ENCODE measurements around the gene PACRG.

Gene PACRG

GRCh38 chr6:162706232-162706631, 21.5 kb upstream of the PACRG start:
- no peak overlapping the region for H3K23ac ChIP-seq (ENCODE audit: low read length in 2 of 2)
- H3K27ac ChIP-seq (ENCODE audit: low read length, poor library complexity, severe bottlenecking), result no peak overlapping the region
- H4K91ac ChIP-seq (ENCODE audit: low read length), result no peak overlapping the region
- H3K4me1 ChIP-seq (ENCODE audit: control insufficient read depth, insufficient read depth, low read depth, low read length), result no peaks in the 10 kb centered on the region
- no peak overlapping the region for H2BK5ac ChIP-seq (ENCODE audit: low read depth, low read length, poor library complexity, severe bottlenecking)
- peak overlapping the region; percentile 48 for H3K9ac ChIP-seq (ENCODE audit: low read length)
- H3K4me2 ChIP-seq (ENCODE audit: low read length, poor library complexity, severe bottlenecking), result no peak overlapping the region
- H4K8ac ChIP-seq (ENCODE audit: low read length), result no peak overlapping the region
- no peak overlapping the region for H2AFZ ChIP-seq (ENCODE audit: low read depth, low read length)
- no peak overlapping the region for H2BK120ac ChIP-seq (ENCODE audit: low read depth, low read length)
- H2BK15ac ChIP-seq (ENCODE audit: low read depth, poor library complexity, severe bottlenecking), result no peak overlapping the region
- no peak overlapping the region for H3K18ac ChIP-seq (ENCODE audit: low read depth in 1 of 2, low read length in 2 of 2)
- H3K14ac ChIP-seq (ENCODE audit: low read length in 2 of 2), result no peak overlapping the region
- H3K4ac ChIP-seq (ENCODE audit: low read depth in 1 of 2, low read length in 2 of 2), result no peak overlapping the region
- H3K27me3 ChIP-seq (ENCODE audit: control insufficient read depth in 1 of 2, insufficient read depth in 1 of 2, low read length in 2 of 2), result no peaks in the 10 kb centered on the region
- no peaks in the 10 kb centered on the region for H3K9me3 ChIP-seq (ENCODE audit: control insufficient read depth, low read length)
- no peak for DNase-seq
- H2BK12ac ChIP-seq (ENCODE audit: low read length in 2 of 2), result no peak overlapping the region
- 74% methylated on average over 5 of the region's 6 CpGs for WGBS
- no peak overlapping the region for H2AK5ac ChIP-seq (ENCODE audit: low read length, severe bottlenecking)
- no peak overlapping the region for H3K4me3 ChIP-seq (ENCODE audit: insufficient read depth in 1 of 2, low read depth in 1 of 2, low read length in 2 of 2)
- H3K79me1 ChIP-seq (replicated peaks; ENCODE audit: low read length, poor library complexity, severe bottlenecking), result peaks cover 2% of the 10 kb centered on the region
- no peaks in the 10 kb centered on the region for H3K36me3 ChIP-seq (ENCODE audit: control insufficient read depth in 1 of 2, insufficient read depth in 2 of 2, low read depth in 1 of 2, low read length in 2 of 2)

GRCh38 chr6:162708971-162709370, 18.8 kb upstream of the PACRG start:
- Histone ChIP-seq H2AK5ac (ENCODE audit: low read length, severe bottlenecking) (no peak overlapping the region), H4K91ac (ENCODE audit: low read length) (no peak overlapping the region), H3K14ac (ENCODE audit: low read length in 2 of 2) (no peak overlapping the region), H3K18ac (ENCODE audit: low read depth in 1 of 2, low read length in 2 of 2) (no peak overlapping the region), H3K36me3 (ENCODE audit: control insufficient read depth in 1 of 2, insufficient read depth in 2 of 2, low read depth in 1 of 2, low read length in 2 of 2) (no peaks in the 10 kb centered on the region), H3K23ac (ENCODE audit: low read length in 2 of 2) (no peak overlapping the region), H3K9ac (ENCODE audit: low read length) (no peak overlapping the region), H3K4me1 (ENCODE audit: control insufficient read depth, insufficient read depth, low read depth, low read length) (no peaks in the 10 kb centered on the region), H2BK15ac (ENCODE audit: low read depth, poor library complexity, severe bottlenecking) (no peak overlapping the region), H2BK120ac (ENCODE audit: low read depth, low read length) (no peak overlapping the region), H2AFZ (ENCODE audit: low read depth, low read length) (no peak overlapping the region), H3K79me1 (replicated peaks; ENCODE audit: low read length, poor library complexity, severe bottlenecking) (peaks cover 2% of the 10 kb centered on the region), H3K4me3 (ENCODE audit: insufficient read depth in 1 of 2, low read depth in 1 of 2, low read length in 2 of 2) (no peak overlapping the region), H3K27me3 (ENCODE audit: control insufficient read depth in 1 of 2, insufficient read depth in 1 of 2, low read length in 2 of 2) (no peaks in the 10 kb centered on the region), H3K4me2 (ENCODE audit: low read length, poor library complexity, severe bottlenecking) (no peak overlapping the region), H2BK12ac (ENCODE audit: low read length in 2 of 2) (no peak overlapping the region), H3K9me3 (ENCODE audit: control insufficient read depth, low read length) (no peaks in the 10 kb centered on the region), H3K4ac (ENCODE audit: low read depth in 1 of 2, low read length in 2 of 2) (no peak overlapping the region), H2BK5ac (ENCODE audit: low read depth, low read length, poor library complexity, severe bottlenecking) (no peak overlapping the region), H3K27ac (ENCODE audit: low read length, poor library complexity, severe bottlenecking) (no peak overlapping the region), H4K8ac (ENCODE audit: low read length) (no peak overlapping the region)
- WGBS, result 93% methylated on average over 5 of the region's 6 CpGs
- DNase-seq, result no peak

- H3K23ac ChIP-seq (ENCODE audit: low read length in 2 of 2), result no peak overlapping the region
- no peaks in the 10 kb centered on the region for H3K36me3 ChIP-seq (ENCODE audit: control insufficient read depth in 1 of 2, insufficient read depth in 2 of 2, low read depth in 1 of 2, low read length in 2 of 2)
- H3K4ac ChIP-seq (ENCODE audit: low read depth in 1 of 2, low read length in 2 of 2), result no peak overlapping the region
- H3K18ac ChIP-seq (ENCODE audit: low read depth in 1 of 2, low read length in 2 of 2), result no peak overlapping the region
- H2BK5ac ChIP-seq (ENCODE audit: low read depth, low read length, poor library complexity, severe bottlenecking), result no peak overlapping the region
- no peak overlapping the region for H3K9ac ChIP-seq (ENCODE audit: low read length)
- no peak overlapping the region for H2BK120ac ChIP-seq (ENCODE audit: low read depth, low read length)
- no peak overlapping the region for H2AFZ ChIP-seq (ENCODE audit: low read depth, low read length)
- H2BK12ac ChIP-seq (ENCODE audit: low read length in 2 of 2), result no peak overlapping the region
- H3K27ac ChIP-seq (ENCODE audit: low read length, poor library complexity, severe bottlenecking), result no peak overlapping the region
- no peak overlapping the region for H2BK15ac ChIP-seq (ENCODE audit: low read depth, poor library complexity, severe bottlenecking)
- no peaks in the 10 kb centered on the region for H3K9me3 ChIP-seq (ENCODE audit: control insufficient read depth, low read length)
- H3K79me1 ChIP-seq (replicated peaks; ENCODE audit: low read length, poor library complexity, severe bottlenecking), result peaks cover 1% of the 10 kb centered on the region
- H3K27me3 ChIP-seq (ENCODE audit: control insufficient read depth in 1 of 2, insufficient read depth in 1 of 2, low read length in 2 of 2), result no peaks in the 10 kb centered on the region
- 98% methylated on average over 3 of the region's 4 CpGs for WGBS
- no peak overlapping the region for H3K4me3 ChIP-seq (ENCODE audit: insufficient read depth in 1 of 2, low read depth in 1 of 2, low read length in 2 of 2)
- DNase-seq, result no peak
- no peaks in the 10 kb centered on the region for H3K4me1 ChIP-seq (ENCODE audit: control insufficient read depth, insufficient read depth, low read depth, low read length)
- no peak overlapping the region for H4K8ac ChIP-seq (ENCODE audit: low read length)
- no peak overlapping the region for H3K4me2 ChIP-seq (ENCODE audit: low read length, poor library complexity, severe bottlenecking)
- no peak overlapping the region for H3K14ac ChIP-seq (ENCODE audit: low read length in 2 of 2)
- no peak overlapping the region for H2AK5ac ChIP-seq (ENCODE audit: low read length, severe bottlenecking)
- H4K91ac ChIP-seq (ENCODE audit: low read length), result no peak overlapping the region
These were observed 18.3 kb upstream of the PACRG start for GRCh38 chr6:162709431-162709830.

GRCh38 chr6:162710419-162710818, 17.4 kb upstream of the PACRG start:
- WGBS, result 88% methylated on average over 1 of the region's 1 CpG
- Histone ChIP-seq H2BK5ac (ENCODE audit: low read depth, low read length, poor library complexity, severe bottlenecking) (no peak overlapping the region), H4K91ac (ENCODE audit: low read length) (no peak overlapping the region), H2BK15ac (ENCODE audit: low read depth, poor library complexity, severe bottlenecking) (no peak overlapping the region), H3K14ac (ENCODE audit: low read length in 2 of 2) (no peak overlapping the region), H3K4me1 (ENCODE audit: control insufficient read depth, insufficient read depth, low read depth, low read length) (no peaks in the 10 kb centered on the region), H3K4me2 (ENCODE audit: low read length, poor library complexity, severe bottlenecking) (no peak overlapping the region), H3K36me3 (ENCODE audit: control insufficient read depth in 1 of 2, insufficient read depth in 2 of 2, low read depth in 1 of 2, low read length in 2 of 2) (no peaks in the 10 kb centered on the region), H3K4ac (ENCODE audit: low read depth in 1 of 2, low read length in 2 of 2) (no peak overlapping the region), H3K79me1 (replicated peaks; ENCODE audit: low read length, poor library complexity, severe bottlenecking) (peaks cover 1% of the 10 kb centered on the region), H3K27ac (ENCODE audit: low read length, poor library complexity, severe bottlenecking) (no peak overlapping the region), H2AK5ac (ENCODE audit: low read length, severe bottlenecking) (no peak overlapping the region), H2AFZ (ENCODE audit: low read depth, low read length) (no peak overlapping the region), H3K27me3 (ENCODE audit: control insufficient read depth in 1 of 2, insufficient read depth in 1 of 2, low read length in 2 of 2) (no peaks in the 10 kb centered on the region), H4K8ac (ENCODE audit: low read length) (no peak overlapping the region), H3K4me3 (ENCODE audit: insufficient read depth in 1 of 2, low read depth in 1 of 2, low read length in 2 of 2) (no peak overlapping the region), H3K23ac (ENCODE audit: low read length in 2 of 2) (no peak overlapping the region), H3K18ac (ENCODE audit: low read depth in 1 of 2, low read length in 2 of 2) (no peak overlapping the region), H3K9ac (ENCODE audit: low read length) (no peak overlapping the region), H2BK12ac (ENCODE audit: low read length in 2 of 2) (no peak overlapping the region), H3K9me3 (ENCODE audit: control insufficient read depth, low read length) (no peaks in the 10 kb centered on the region), H2BK120ac (ENCODE audit: low read depth, low read length) (no peak overlapping the region)
- DNase-seq, result no peak
